HCT116 (cell line): ENCODE data around the gene C10orf143. TPM values are rescaled to one million over a fixed set of nuclear protein-coding genes. Genes with fewer than 3 reads are reported as not detected.

ENCODE experiments used
- ATAC-seq: fragments of 200-7000 bp; cut with Tn5 transposase; 2 replicates; pipeline ENCODE4 v1.9.1; 2020; ENCODE audit warnings: mild to moderate bottlenecking, moderate library complexity
- BruUV-seq: library from RNA; stranded (reverse); fragments of 400-500 nt; replicated peaks from 2 replicates; lab custom pipeline; 2021; lab: Mats Ljungman, UMichigan
- CTCF ChIA-PET: fragments of 300-600 bp; sonication (Branson Sonifier 250); formaldehyde crosslinking; loops from one replicate; lab custom pipeline; 2021; ENCODE audit warnings: antibody characterized with exemption; lab: Charles Lee
- POLR2A ChIA-PET: fragments of 300-600, 350-600 bp; sonication (Branson Sonifier 250); formaldehyde crosslinking; loops from one replicate; lab custom pipeline; 2021; ENCODE audit warnings: antibody characterized with exemption; lab: Charles Lee
- RAD21 ChIA-PET, 2 experiments: fragments of 300-600 bp; sonication (Branson Sonifier 250); formaldehyde crosslinking; loops; one replicate each; lab custom pipeline; 2023; ENCODE audit warnings: low total read pairs in 2 of 2; ENCODE audit not compliant: uncharacterized antibody in 2 of 2, unreplicated experiment in 2 of 2, low non-redundant PET in 1 of 2; lab: Charles Lee
- DNase-seq: peaks from one replicate; pipeline ENCODE4 v3.0.0-alpha.2; 2010; ENCODE audit warnings: low read depth, low spot score
- H2AFZ ChIP-seq: fragments of 200-600 bp; shearing (Covaris generic), sonication (generic); 2 replicates; pipeline ENCODE4 v1.6.1; 2017; ENCODE audit warnings: low read depth, mixed run types, mixed read lengths, antibody characterized with exemption, low read length; ENCODE audit not compliant: poor library complexity, severe bottlenecking
- H3K27ac ChIP-seq: 2 replicates; pipeline ENCODE4 v1.5.1; 2012; ENCODE audit warnings: low read depth, low read length
- H3K27me3 ChIP-seq: fragments of 200-600 bp; sonication (generic); 2 replicates; pipeline ENCODE4 v1.6.1; 2016; ENCODE audit warnings: mixed run types, low read length, mixed read lengths; ENCODE audit not compliant: insufficient read depth
- H3K36me3 ChIP-seq, 2 experiments: fragments of 200-500 bp in 1 of 2; fragments of 200-600 bp in 1 of 2; sonication (Bioruptor generic) in 1 of 2; sonication (generic) in 1 of 2; 2 replicates each; pipeline versions ENCODE4 v1.5.1 to v1.6.1; 2014 to 2016; ENCODE audit warnings: low read length in 2 of 2, inconsistent platforms in 1 of 2, mixed read lengths in 1 of 2, mixed run types in 1 of 2; ENCODE audit not compliant: insufficient read depth in 2 of 2, control insufficient read depth in 1 of 2
- H3K4me1 ChIP-seq, 2 experiments: fragments of 200-600 bp in 1 of 2; sonication (generic) in 1 of 2; 2 replicates each; pipeline versions ENCODE4 v1.5.1 to v1.6.1; 2012 to 2017; ENCODE audit warnings: low read length in 2 of 2, inconsistent platforms in 1 of 2, mild to moderate bottlenecking in 1 of 2, mixed read lengths in 1 of 2, mixed run types in 1 of 2, moderate library complexity in 1 of 2; ENCODE audit not compliant: insufficient read depth in 2 of 2, control insufficient read depth in 1 of 2
- H3K4me2 ChIP-seq: fragments of 200-600 bp; sonication (generic); 2 replicates; pipeline ENCODE4 v1.6.1; 2017; ENCODE audit warnings: mixed run types, low read length, mixed read lengths
- H3K4me3 ChIP-seq, 2 experiments: fragments of 200-600 bp in 1 of 2; sonication (generic) in 1 of 2; replicated peaks in 1 of 2; 2 replicates each; pipeline ENCODE4 v1.5.1; 2011 to 2016; ENCODE audit warnings: low read length in 2 of 2, control low read depth in 1 of 2, low read depth in 1 of 2, mild to moderate bottlenecking in 1 of 2, mixed read lengths in 1 of 2, mixed run types in 1 of 2
- H3K79me2 ChIP-seq: fragments of 200-600 bp; sonication (generic); 2 replicates; pipeline ENCODE4 v1.6.1; 2017; ENCODE audit warnings: mild to moderate bottlenecking, mixed run types, low read length, moderate library complexity, mixed read lengths; ENCODE audit not compliant: insufficient read depth
- H3K9ac ChIP-seq: fragments of 200-600 bp; sonication (generic); 2 replicates; pipeline ENCODE4 v1.6.1; 2016; ENCODE audit warnings: low read length, mixed read lengths
- H3K9me2 ChIP-seq: fragments of 200-600 bp; sonication (generic), shearing (Covaris generic); 2 replicates; pipeline ENCODE4 v1.6.1; 2017; ENCODE audit warnings: mixed run types, mild to moderate bottlenecking, moderate library complexity; ENCODE audit not compliant: insufficient read depth
- H3K9me3 ChIP-seq, 2 experiments: fragments of 200-500 bp in 1 of 2; fragments of 200-600 bp in 1 of 2; sonication (Bioruptor generic) in 1 of 2; sonication (generic) in 1 of 2; 2 replicates each; pipeline ENCODE4 v1.6.1; 2014 to 2017; ENCODE audit warnings: low read length in 2 of 2, mixed read lengths in 2 of 2, inconsistent platforms in 1 of 2, low read depth in 1 of 2, mild to moderate bottlenecking in 1 of 2, mixed run types in 1 of 2, moderate library complexity in 1 of 2; ENCODE audit not compliant: control insufficient read depth in 1 of 2, insufficient read depth in 1 of 2
- H4K20me1 ChIP-seq: fragments of 200-600 bp; sonication (generic), shearing (Covaris generic); 2 replicates; pipeline ENCODE4 v1.6.1; 2017; ENCODE audit warnings: mixed run types, mild to moderate bottlenecking, moderate library complexity; ENCODE audit not compliant: insufficient read depth
- CTCF ChIP-seq, 3 experiments: fragments of 200-600 bp in 1 of 3; sonication (generic) in 1 of 3; IDR thresholded peaks in 2 of 3; conservative IDR thresholded peaks in 1 of 3; 2 replicates each; pipeline ENCODE4 v1.5.1; 2012 to 2017; ENCODE audit warnings: low read depth in 2 of 3, low read length in 2 of 3, antibody characterized with exemption in 1 of 3, borderline replicate concordance in 1 of 3, control low read depth in 1 of 3, mild to moderate bottlenecking in 1 of 3, mixed read lengths in 1 of 3, mixed run types in 1 of 3, moderate library complexity in 1 of 3; ENCODE audit not compliant: insufficient read depth in 1 of 3
- ELF1 ChIP-seq: IDR thresholded peaks from 2 replicates; pipeline ENCODE4 v1.6.1; 2012; ENCODE audit warnings: low read depth, borderline replicate concordance
- EZH2 ChIP-seq: fragments of 200-600 bp; sonication (generic); IDR thresholded peaks from 2 replicates; pipeline ENCODE4 v1.6.1; 2017; ENCODE audit warnings: antibody characterized with exemption, mixed run types
- EZH2phosphoT487 ChIP-seq: fragments of 200-600 bp; IDR thresholded peaks from 2 replicates; pipeline ENCODE4 v1.6.1; 2018; ENCODE audit warnings: antibody characterized with exemption, borderline replicate concordance
- FOSL1 ChIP-seq: IDR thresholded peaks from 2 replicates; pipeline ENCODE4 v1.6.1; 2012; ENCODE audit warnings: low read depth
- JUND ChIP-seq: IDR thresholded peaks from 2 replicates; pipeline ENCODE4 v1.6.1; 2012
- MAX ChIP-seq: IDR thresholded peaks from 2 replicates; pipeline ENCODE4 v1.6.1; 2012
- POLR2A ChIP-seq: IDR thresholded peaks from 2 replicates; pipeline ENCODE4 v1.7.0; 2011; ENCODE audit warnings: borderline replicate concordance; ENCODE audit not compliant: insufficient read depth, insufficient read length; ENCODE audit errors: extremely low read depth
- POLR2AphosphoS5 ChIP-seq: IDR thresholded peaks from 2 replicates; pipeline ENCODE4 v1.6.1; 2011; ENCODE audit warnings: mild to moderate bottlenecking, low read depth, low read length, moderate library complexity
- RAD21 ChIP-seq: IDR thresholded peaks from 2 replicates; pipeline ENCODE4 v1.6.1; 2012; ENCODE audit warnings: low read depth, mild to moderate bottlenecking
- SRF ChIP-seq: IDR thresholded peaks from 2 replicates; pipeline ENCODE4 v1.6.1; 2012; ENCODE audit warnings: low read depth
- TCF7L2 ChIP-seq: IDR thresholded peaks from 2 replicates; pipeline ENCODE4 v1.7.0; 2011; ENCODE audit warnings: borderline replicate concordance, inconsistent platforms; ENCODE audit not compliant: insufficient read depth, insufficient read length; ENCODE audit errors: extremely low read depth
- ZBTB33 ChIP-seq: IDR thresholded peaks from 2 replicates; pipeline ENCODE4 v1.6.1; 2011; ENCODE audit warnings: mild to moderate bottlenecking, low read length, moderate library complexity; ENCODE audit not compliant: insufficient replicate concordance; ENCODE audit errors: extremely low read depth
- ZFX ChIP-seq: fragments of 450-650 bp; IDR thresholded peaks from 2 replicates; pipeline ENCODE4 v1.6.1; 2017
- intact Hi-C: fragments of 100-400 bp; cut with micrococcal nuclease; formaldehyde crosslinking; loops from 2 replicates; pipeline ENCODE4 v1.10.0; 2022
- total RNA-seq: library from RNA; stranded (reverse); gene quantifications from one replicate; pipeline ENCODE4 v1.2.1, GENCODE V29; 2021; ENCODE audit not compliant: unreplicated experiment

C10orf143 gene
- total RNA-seq, 1 experiment from 2014 or later = 0.66 TPM

- H3K4me3 ChIP-seq = no peak overlapping the region
- H3K9me3 ChIP-seq = no peaks in the 10 kb centered on the region
- no peak overlapping the region for H3K27ac ChIP-seq
- H3K4me2 ChIP-seq = no peak overlapping the region
- no peak overlapping the region for H2AFZ ChIP-seq
- intact Hi-C loops = no loop called here
- H4K20me1 ChIP-seq = no peaks in the 10 kb centered on the region
- peaks cover 9% of the 10 kb centered on the region; the same call in 1 of the 2 replicates for H3K27me3 ChIP-seq
- ATAC-seq (no peak), DNase-seq (no peak)
- TF ChIP-seq POLR2AphosphoS5 (no peak), TCF7L2 (no peak), CTCF (IDR thresholded peaks at IDR 0.05 in 2 of 3, conservative IDR thresholded peaks at IDR 0.05 in 1 of 3; ENCODE audit: borderline replicate concordance in 1 of 3, insufficient read depth in 1 of 3, low read depth in 2 of 3, low read length in 2 of 3) (no peak), FOSL1 (no peak), EZH2phosphoT487 (no peak), ZBTB33 (no peak), MAX (no peak), ZFX (no peak), POLR2A (no peak), JUND (no peak), RAD21 (no peak), EZH2 (no peak), SRF (no peak), ELF1 (no peak)
- no peaks in the 10 kb centered on the region for H3K4me1 ChIP-seq
- RAD21 ChIA-PET = no interaction called here
- H3K9me2 ChIP-seq = no peaks in the 10 kb centered on the region
- no peaks in the 10 kb centered on the region for H3K36me3 ChIP-seq
- POLR2A ChIA-PET = no interaction called here
- no peak overlapping the region for H3K9ac ChIP-seq
- no TSS peak for BruUV-seq
- CTCF ChIA-PET = no interaction called here
- no peaks in the 10 kb centered on the region for H3K79me2 ChIP-seq
Observed at GRCh38 chr10:130067893-130068292, 42.7 kb downstream of the C10orf143 start.
